Myocyte (in vitro differentiated cells): ENCODE results near the gene SOCS1. TPM values are rescaled to one million over a fixed set of nuclear protein-coding genes. Genes with fewer than 3 reads are reported as not detected.

ENCODE experiments used
- DNase-seq: peaks from one replicate; pipeline ENCODE4 v3.0.0-alpha.2; 2012; ENCODE audit warnings: low read depth
- total RNA-seq: library from RNA; depleted of rRNA; stranded (reverse); fragments of >200 nt; gene quantifications from 2 replicates; pipeline ENCODE4 v1.2.3, GENCODE V29; 2014

Gene SOCS1
- total RNA-seq, 1 donor from 2014 or later = 1.2 TPM

GRCh38 chr16:11248133-11248532, 7.9 kb downstream of the SOCS1 start:
- no peak for DNase-seq

GRCh38 chr16:11245988-11246387, 10.0 kb downstream of the SOCS1 start:
- no peak for DNase-seq

GRCh38 chr16:11245222-11245737, 10.7 kb downstream of the SOCS1 start:
- no peak for DNase-seq

- DNase-seq = no peak
Measured at GRCh38 chr16:11242658-11243057, 13.3 kb downstream of the SOCS1 start.

- no peak for DNase-seq
Measured at GRCh38 chr16:11241480-11242204, 14.4 kb downstream of the SOCS1 start.

- peak; percentile 48 for DNase-seq
Measured at GRCh38 chr16:11240636-11241473, 15.1 kb downstream of the SOCS1 start.

- DNase-seq = no peak
Measured at GRCh38 chr16:11239644-11240632, 16.1 kb downstream of the SOCS1 start.

- DNase-seq = no peak
Measured at GRCh38 chr16:11238272-11239202, 17.5 kb downstream of the SOCS1 start.

- DNase-seq = no peak
Measured at GRCh38 chr16:11236461-11237254, 19.3 kb downstream of the SOCS1 start.

- DNase-seq = no peak
Measured at GRCh38 chr16:11235703-11235991, 20.4 kb downstream of the SOCS1 start.

- DNase-seq = no peak
Measured at GRCh38 chr16:11234884-11235702, 20.9 kb downstream of the SOCS1 start.

- DNase-seq = no peak
Measured at GRCh38 chr16:11233727-11234376, 22.2 kb downstream of the SOCS1 start.

- DNase-seq = no peak
Measured at GRCh38 chr16:11232852-11233726, 22.9 kb downstream of the SOCS1 start.

GRCh38 chr16:11232302-11232851, 23.6 kb downstream of the SOCS1 start:
- no peak for DNase-seq

GRCh38 chr16:11231367-11231970, 24.5 kb downstream of the SOCS1 start:
- DNase-seq = no peak

GRCh38 chr16:11229906-11230305, 26.1 kb downstream of the SOCS1 start:
- no peak for DNase-seq
